Ovary (tissue), 9 donors: ENCODE measurements around the gene ETFB. TPM values are rescaled to one million over a fixed set of nuclear protein-coding genes. Genes with fewer than 3 reads are reported as not detected.

Source experiments
- DNase-seq, 5 donors: peaks; one replicate each; pipeline ENCODE4 v3.0.0-alpha.2; 2019 to 2020
- H3K27ac ChIP-seq, 2 donors: fragments of 200-600 bp; one replicate each; pipeline versions ENCODE4 v1.5.1 to v1.8.0; 2019 to 2022
- H3K27me3 ChIP-seq: fragments of 200-600 bp; one replicate; pipeline ENCODE4 v1.8.0; 2022
- H3K36me3 ChIP-seq: fragments of 200-600 bp; sonication (generic); one replicate; pipeline ENCODE4 v1.5.1; 2019
- H3K4me1 ChIP-seq: one replicate; pipeline ENCODE4 v1.8.1; 2013; ENCODE audit warnings: mild to moderate bottlenecking, moderate library complexity; ENCODE audit not compliant: insufficient read depth
- H3K4me3 ChIP-seq: fragments of 200-600 bp; sonication (generic); one replicate; pipeline ENCODE4 v1.5.1; 2017
- H3K9me3 ChIP-seq, 2 donors: fragments of 200-600 bp in 1 of 2; sonication (generic) in 1 of 2; one replicate each; pipeline versions ENCODE4 v1.5.1 to v1.8.1; 2013 to 2019; ENCODE audit warnings: mild to moderate bottlenecking in 1 of 2, moderate library complexity in 1 of 2
- EP300 ChIP-seq: sonication (generic); formaldehyde crosslinking; IDR thresholded peaks from one replicate; pipeline ENCODE4 v1.6.1; 2017; ENCODE audit warnings: antibody characterized with exemption
- POLR2A ChIP-seq: fragments of 450-650 bp; IDR thresholded peaks from one replicate; pipeline ENCODE4 v1.6.1; 2017; ENCODE audit warnings: antibody characterized with exemption, mild to moderate bottlenecking, moderate library complexity
- WGBS, 3 donors: extraction: QIAGEN DNeasy Blood & Tissue Kit in 1 of 3; methylation state at CpG; one replicate each; pipeline versions ENCODE4 v1.1.5 to v1.1.7; 2013 to 2017; 5-methylcytosine and 5-hydroxymethylcytosine counted together
- intact Hi-C, 4 donors: fragments of 100-400 bp; cut with DNase I; formaldehyde crosslinking; loops; one replicate each; pipeline versions ENCODE4 v1.11.0 to v1.15.1; 2022 to 2023
- polyA plus RNA-seq, 2 donors: library from polyadenylated mRNA; stranded (reverse); fragments of 200-250 nt in 1 of 2; fragments of 350-450 nt in 1 of 2; fragmentation: Illumina TruSeq in 1 of 2; extraction: RNeasy Lipid Tissue Mini Kit (QIAGEN cat#74804) in 1 of 2; gene quantifications; one replicate each; pipeline ENCODE4 v1.2.3, GENCODE V29; 2013 to 2014
- total RNA-seq, 7 donors: library from RNA; depleted of rRNA in 2 of 7; stranded (reverse); fragments of >200 nt in 2 of 7; fragmentation: NEBNext Ultra II Directional in 3 of 7; extraction: Animal tissue kit (Norgen Biotek cat#: 25700) in 3 of 7; gene quantifications; one replicate each; pipeline versions ENCODE4 v1.1.0 to v1.2.4, GENCODE V29; 2016 to 2023
- TF ChIP-seq, protein P1 (sequence below), 3 donors: fragments of 450-650 bp in 2 of 3; fragments of 200-600 bp in 1 of 3; IDR thresholded peaks; one replicate each; pipeline versions ENCODE4 v1.5.1 to v1.8.0; 2016 to 2022; ENCODE audit warnings: antibody characterized with exemption in 3 of 3, mild to moderate bottlenecking in 1 of 3
- donor health status: DM: no; HTN: no; CAD: no; lungs with moderate emphysema.
- donor health status: DM: no; HTN: no; CAD: no.
- donor health status: Bipolar disorder and iron deficiency.
- donor health status: DM: yes; HTN: yes; CAD: no.
- donor health status: DM: no; HTN: no; CAD: no.
- donor health status: DM: yes; HTN: yes; CAD: no.

ETFB gene
- total and polyA plus RNA-seq, 9 donors, result 12.4 to 91.3 (median 63.3) TPM

DNA sequence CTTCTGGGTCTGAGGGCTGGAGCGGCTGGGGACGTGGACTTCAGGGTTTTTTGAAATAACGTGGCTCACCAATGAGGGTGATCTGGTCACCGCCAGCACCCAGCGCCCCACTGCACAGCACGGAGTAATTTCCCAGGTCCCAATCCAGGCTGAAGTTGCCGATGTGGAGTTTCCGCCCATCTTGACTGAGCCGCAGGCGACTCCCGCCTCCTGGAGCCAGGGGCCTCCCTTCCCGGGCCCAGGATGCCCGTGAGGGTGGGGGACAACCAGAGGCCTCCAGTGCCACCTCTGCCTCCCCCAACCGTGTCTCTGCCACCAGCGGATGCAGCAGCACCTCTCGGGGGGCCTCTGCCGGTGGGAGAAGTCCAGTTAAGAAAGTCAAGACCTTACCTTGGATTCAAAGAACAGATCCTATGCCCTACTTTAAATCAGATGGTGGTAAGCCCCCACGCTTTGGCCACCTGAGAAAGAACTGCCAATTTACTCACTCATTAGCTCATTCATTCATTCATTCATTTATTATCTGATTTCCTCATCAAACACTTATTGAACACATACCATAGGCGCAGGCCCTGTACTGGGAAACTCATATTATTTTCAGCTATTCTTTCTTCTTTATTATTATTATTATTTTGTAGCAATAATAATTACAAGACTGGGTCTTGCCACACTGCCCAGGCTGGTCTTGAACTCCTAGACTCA, 28.2 kb downstream of the ETFB start:
- no peak overlapping the region for H3K4me3 ChIP-seq
- WGBS, 3 donors, result 70 to 73% (median 73%) methylated on average over 18 to 19 of the region's 19 CpGs
- H3K9me3 ChIP-seq, result no peaks in the 10 kb centered on the region
- H3K36me3 ChIP-seq, result no peaks in the 10 kb centered on the region
- no peak overlapping the region for H3K27ac ChIP-seq
- intact Hi-C loops, result loop anchor here in 3 of 4 donors (5.0 to 10.0 kb wide), 4 partner anchors 97 to 319 kb away; no protein-coding TSS in a partner anchor
- H3K4me1 ChIP-seq, result peaks cover 2% of the 10 kb centered on the region
- DNase-seq, result peak in 1 of 5 donors; percentile 37
- no peaks in the 10 kb centered on the region for H3K27me3 ChIP-seq
- TF ChIP-seq, protein P1, sequence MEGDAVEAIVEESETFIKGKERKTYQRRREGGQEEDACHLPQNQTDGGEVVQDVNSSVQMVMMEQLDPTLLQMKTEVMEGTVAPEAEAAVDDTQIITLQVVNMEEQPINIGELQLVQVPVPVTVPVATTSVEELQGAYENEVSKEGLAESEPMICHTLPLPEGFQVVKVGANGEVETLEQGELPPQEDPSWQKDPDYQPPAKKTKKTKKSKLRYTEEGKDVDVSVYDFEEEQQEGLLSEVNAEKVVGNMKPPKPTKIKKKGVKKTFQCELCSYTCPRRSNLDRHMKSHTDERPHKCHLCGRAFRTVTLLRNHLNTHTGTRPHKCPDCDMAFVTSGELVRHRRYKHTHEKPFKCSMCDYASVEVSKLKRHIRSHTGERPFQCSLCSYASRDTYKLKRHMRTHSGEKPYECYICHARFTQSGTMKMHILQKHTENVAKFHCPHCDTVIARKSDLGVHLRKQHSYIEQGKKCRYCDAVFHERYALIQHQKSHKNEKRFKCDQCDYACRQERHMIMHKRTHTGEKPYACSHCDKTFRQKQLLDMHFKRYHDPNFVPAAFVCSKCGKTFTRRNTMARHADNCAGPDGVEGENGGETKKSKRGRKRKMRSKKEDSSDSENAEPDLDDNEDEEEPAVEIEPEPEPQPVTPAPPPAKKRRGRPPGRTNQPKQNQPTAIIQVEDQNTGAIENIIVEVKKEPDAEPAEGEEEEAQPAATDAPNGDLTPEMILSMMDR (IDR thresholded peaks at IDR 0.05), result no peak
- TF ChIP-seq POLR2A, result no peak
- TF ChIP-seq EP300, result no peak

DNA sequence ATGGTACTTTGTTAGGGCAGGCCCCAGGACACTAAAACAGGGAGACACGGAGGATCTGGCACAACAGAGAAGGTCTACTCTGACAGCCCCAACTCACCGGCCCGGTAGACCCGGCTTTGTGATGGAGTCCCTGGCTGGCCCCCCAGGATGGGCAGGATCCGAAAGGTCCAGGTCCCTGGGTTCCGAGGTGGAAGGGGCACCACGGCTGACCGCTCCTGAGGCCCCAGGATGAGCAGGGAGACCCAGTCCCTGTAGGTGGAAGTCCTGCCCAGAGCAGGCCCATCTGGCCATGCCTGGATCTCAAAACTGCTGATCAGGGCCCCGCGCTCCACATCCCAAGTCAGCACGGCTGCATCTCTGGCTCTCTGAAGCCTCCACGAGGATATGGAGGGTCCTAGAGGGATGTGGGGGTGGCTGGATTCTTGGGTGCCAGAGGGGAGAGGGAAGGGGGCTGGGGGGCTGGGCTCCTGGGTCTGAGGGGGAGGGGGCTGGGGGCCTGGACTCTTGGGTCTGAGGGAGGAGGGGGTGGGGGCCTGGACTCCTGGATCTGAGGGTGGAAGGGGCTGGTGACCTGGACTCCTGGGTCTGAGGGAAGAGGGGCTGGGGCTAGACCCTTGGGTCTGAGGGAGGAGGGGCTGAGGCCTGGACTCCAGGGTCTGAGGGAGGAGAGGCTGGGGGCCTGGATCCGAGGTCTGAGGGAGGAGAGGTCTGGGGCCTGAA, 28.9 kb downstream of the ETFB start:
- Histone ChIP-seq H3K4me3 (no peak overlapping the region), H3K9me3 (no peaks in the 10 kb centered on the region), H3K27me3 (no peaks in the 10 kb centered on the region), H3K4me1 (peaks cover 2% of the 10 kb centered on the region), H3K27ac (no peak overlapping the region), H3K36me3 (no peaks in the 10 kb centered on the region)
- no peak for TF ChIP-seq POLR2A
- TF ChIP-seq, protein P1 (IDR thresholded peaks at IDR 0.05), result no peak
- TF ChIP-seq EP300, result no peak
- no peak for DNase-seq
- intact Hi-C loops, result loop anchor here in 3 of 4 donors (5.0 to 10.0 kb wide), 4 partner anchors 98 to 320 kb away; no protein-coding TSS in a partner anchor
- WGBS, 3 donors, result 91 to 94% (median 93%) methylated on average over 13 of the region's 13 CpGs

DNA sequence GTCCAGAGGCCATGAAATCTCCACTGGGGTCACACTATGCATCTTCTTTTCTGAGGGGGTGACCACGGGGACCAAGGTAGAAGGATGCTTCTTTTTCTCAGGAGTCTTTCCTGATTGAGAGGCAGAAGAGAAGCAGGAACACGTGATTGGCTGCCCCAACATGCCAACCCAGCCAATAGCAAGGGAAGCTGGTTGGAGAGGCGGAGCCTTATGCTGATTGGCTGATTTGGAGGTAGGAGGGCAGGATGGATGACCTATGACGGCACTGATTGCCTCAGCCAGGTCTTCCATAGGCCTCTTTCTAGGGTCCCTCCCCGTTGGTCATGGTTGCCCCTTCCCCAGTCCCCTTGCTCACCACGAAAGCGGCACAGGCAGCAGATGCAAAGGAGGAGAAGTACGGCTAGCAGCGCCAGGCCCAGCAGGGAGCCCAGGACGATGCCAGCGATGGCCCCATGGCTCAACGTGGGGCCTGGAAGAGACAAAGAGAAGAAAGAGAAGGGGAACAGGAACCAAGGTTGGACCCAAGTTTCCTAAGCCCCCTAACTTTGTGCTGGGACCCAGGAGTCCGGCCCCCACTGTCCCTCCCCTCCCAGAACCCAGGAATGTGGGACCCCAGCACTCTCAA, 32.2 kb downstream of the ETFB start:
- Histone ChIP-seq H3K27ac (no peak overlapping the region), H3K4me3 (no peak overlapping the region), H3K4me1 (no peaks in the 10 kb centered on the region), H3K9me3 (no peaks in the 10 kb centered on the region), H3K36me3 (no peaks in the 10 kb centered on the region), H3K27me3 (no peaks in the 10 kb centered on the region)
- WGBS, 3 donors, result 89 to 93% (median 91%) methylated on average over 13 of the region's 13 CpGs
- intact Hi-C loops, result loop anchor here in 1 of 4 donors (10.0 kb wide), 2 partner anchors 101 to 261 kb away; no protein-coding TSS in a partner anchor
- no peak for DNase-seq
- no peak for TF ChIP-seq EP300
- TF ChIP-seq, protein P1 (IDR thresholded peaks at IDR 0.05), result no peak
- no peak for TF ChIP-seq POLR2A

DNA sequence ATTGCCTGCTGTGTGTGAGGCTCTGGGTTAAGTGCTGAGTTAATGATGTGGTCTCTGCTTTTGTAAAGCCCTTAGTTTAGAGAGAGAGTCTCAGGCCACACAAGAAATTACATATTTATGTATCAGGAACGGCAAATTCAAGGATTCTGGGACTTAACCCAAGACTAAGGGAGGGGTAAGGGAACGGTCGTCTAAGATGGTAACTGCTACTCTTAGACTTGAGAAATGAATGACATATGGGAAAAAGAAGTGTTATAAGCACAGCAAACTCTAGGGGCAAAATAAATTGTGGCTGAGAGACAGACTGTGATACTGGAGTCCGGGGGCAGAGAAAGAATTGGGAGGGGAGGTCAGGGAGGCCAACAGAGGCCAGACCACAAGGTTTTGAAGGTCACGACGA, 34.5 kb downstream of the ETFB start:
- Histone ChIP-seq H3K4me1 (peaks cover 2% of the 10 kb centered on the region), H3K27ac (no peak overlapping the region), H3K36me3 (no peaks in the 10 kb centered on the region), H3K4me3 (no peak overlapping the region), H3K9me3 (no peaks in the 10 kb centered on the region), H3K27me3 (no peaks in the 10 kb centered on the region)
- TF ChIP-seq EP300, result no peak
- TF ChIP-seq POLR2A, result no peak
- TF ChIP-seq, protein P1 (IDR thresholded peaks at IDR 0.05), result no peak
- DNase-seq, result no peak
- 74 to 83% (median 82%) methylated on average over 6 of the region's 6 CpGs for WGBS, 3 donors
- intact Hi-C loops, result loop anchor here in 1 of 4 donors (10.0 kb wide), 2 partner anchors 103 to 263 kb away; no protein-coding TSS in a partner anchor
